HepG2 (cell line): ENCODE measurements around the gene FGFR2. TPM values are rescaled to one million over a fixed set of nuclear protein-coding genes. Genes with fewer than 3 reads are reported as not detected.
A peak's percentile ranks its signal among the peaks of the same experiment; 100 is the strongest.

Source experiments
- ATF7 ChIP-seq, 2 experiments: fragments of 450-650 bp in 1 of 2; sonication (generic) in 1 of 2; formaldehyde crosslinking in 1 of 2; IDR thresholded peaks; 2 replicates each; pipeline versions ENCODE4 v1.4.0 to v1.6.1; 2016 to 2020; ENCODE audit warnings: antibody characterized with exemption in 1 of 2, mild to moderate bottlenecking in 1 of 2, missing genetic modification reagents in 1 of 2
- BCL6 ChIP-seq: IDR thresholded peaks from 2 replicates; pipeline ENCODE4 v1.6.1; 2016; ENCODE audit warnings: missing genetic modification reagents, missing compliant biosample characterization
- CCDC6 ChIP-seq: sonication (generic); formaldehyde crosslinking; IDR thresholded peaks from 2 replicates; pipeline ENCODE4 v1.8.1; 2022; ENCODE audit warnings: mild to moderate bottlenecking, missing genetic modification reagents, moderate library complexity
- HNRNPLL ChIP-seq: fragments of 200-400 bp; formaldehyde crosslinking; IDR thresholded peaks from 2 replicates; pipeline ENCODE4 v1.6.1; 2017; ENCODE audit warnings: mild to moderate bottlenecking, low read depth, low read length; ENCODE audit not compliant: poor library complexity, severe bottlenecking
- KDM5B ChIP-seq: sonication (generic); formaldehyde crosslinking; IDR thresholded peaks from 2 replicates; pipeline ENCODE4 v1.4.0; 2020; ENCODE audit warnings: missing genetic modification reagents, mild to moderate bottlenecking, borderline replicate concordance
- MAZ ChIP-seq, 2 experiments: sonication (generic) in 1 of 2; formaldehyde crosslinking in 1 of 2; IDR thresholded peaks; 2 replicates each; pipeline versions ENCODE4 v1.5.0 to v1.6.1; 2012 to 2020; ENCODE audit warnings: low read depth in 2 of 2, mild to moderate bottlenecking in 2 of 2, borderline replicate concordance in 1 of 2, improper control_type of control experiment in 1 of 2, low read length in 1 of 2, missing genetic modification reagents in 1 of 2, moderate library complexity in 1 of 2
- NFAT5 ChIP-seq: sonication (generic); formaldehyde crosslinking; IDR thresholded peaks from 2 replicates; pipeline ENCODE4 v1.4.0; 2020; ENCODE audit warnings: missing genetic modification reagents
- NFYC ChIP-seq: IDR thresholded peaks from 2 replicates; pipeline ENCODE4 v1.6.1; 2016; ENCODE audit warnings: missing genetic modification reagents, missing compliant biosample characterization
- REPIN1 ChIP-seq: sonication (generic); formaldehyde crosslinking; IDR thresholded peaks from 2 replicates; pipeline ENCODE4 v1.8.0; 2022; ENCODE audit warnings: missing genetic modification reagents, low read depth, mild to moderate bottlenecking, borderline replicate concordance
- SIX4 ChIP-seq: sonication (generic); formaldehyde crosslinking; IDR thresholded peaks from 2 replicates; pipeline ENCODE4 v1.4.0; 2020; ENCODE audit warnings: missing genetic modification reagents
- SKI ChIP-seq: fragments of 450-650 bp; IDR thresholded peaks from one replicate; pipeline ENCODE4 v1.6.1; 2018; ENCODE audit warnings: mild to moderate bottlenecking; ENCODE audit not compliant: partially characterized antibody
- STAG1 ChIP-seq: sonication (generic); formaldehyde crosslinking; IDR thresholded peaks from 2 replicates; pipeline ENCODE4 v1.4.0; 2020; ENCODE audit warnings: missing genetic modification reagents
- TFDP1 ChIP-seq: IDR thresholded peaks from 2 replicates; pipeline ENCODE4 v1.6.1; 2016; ENCODE audit warnings: missing compliant biosample characterization, missing genetic modification reagents, borderline replicate concordance
- ZBTB2 ChIP-seq: sonication (generic); formaldehyde crosslinking; IDR thresholded peaks from 2 replicates; pipeline ENCODE4 v1.8.0; 2022; ENCODE audit warnings: low read depth, missing genetic modification reagents
- ZNF10 ChIP-seq: sonication (generic); formaldehyde crosslinking; IDR thresholded peaks from 2 replicates; pipeline ENCODE4 v1.4.0; 2020; ENCODE audit warnings: mild to moderate bottlenecking, low read depth, missing genetic modification reagents, borderline replicate concordance
- ZNF331 ChIP-seq: sonication (generic); formaldehyde crosslinking; IDR thresholded peaks from 2 replicates; pipeline ENCODE4 v1.4.0; 2020; ENCODE audit warnings: missing genetic modification reagents
- ZSCAN21 ChIP-seq: sonication (generic); formaldehyde crosslinking; IDR thresholded peaks from 2 replicates; pipeline ENCODE4 v1.8.0; 2022; ENCODE audit warnings: mild to moderate bottlenecking, missing genetic modification reagents, moderate library complexity, borderline replicate concordance
- ZSCAN9 ChIP-seq: IDR thresholded peaks from 2 replicates; pipeline ENCODE4 v1.6.1; 2016; ENCODE audit warnings: borderline replicate concordance
- polyA plus RNA-seq, 8 experiments: library from polyadenylated mRNA; depleted of rRNA in 3 of 8; stranded (reverse) in 7 of 8; unstranded in 1 of 8; fragments of >200 nt; fragmentation: Illumina TruSeq in 4 of 8; extraction: Trizol in 4 of 8; gene quantifications; 2 replicates each; pipeline versions ENCODE4 v1.2.1 to v1.2.3, GENCODE V29; 2011 to 2016; ENCODE audit warnings: low read depth in 4 of 8, missing spikeins in 1 of 8, mixed read lengths in 1 of 8; ENCODE audit not compliant: insufficient read depth in 1 of 8
- total RNA-seq, 5 experiments: library from RNA; depleted of rRNA; stranded (reverse); fragments of >200 nt; fragmentation: Illumina TruSeq; extraction: Trizol; gene quantifications; 2 replicates each; pipeline ENCODE4 v1.2.3, GENCODE V29; 2016; ENCODE audit warnings: low read depth in 1 of 5

The FGFR2 gene
- total and polyA plus RNA-seq, 2 of the 13 experiments (the other 11 are each of a cell fraction or from before 2014, with no cell fraction given): 1.6 to 2.6 TPM

GRCh38 chr10:121598263-121599249 lies at the start of gene FGFR2 (continued):
- TF ChIP-seq TFDP1 (CRISPR knock-in tag) (peak; percentile 88; the same call in 1 of the 2 replicates), ZBTB2 (CRISPR knock-in tag) (peak; percentile 75), SIX4 (CRISPR knock-in tag) (peak; percentile 92), SKI (peak; percentile 79), BCL6 (peak; percentile 80), ZSCAN9 (no peak), NFYC (CRISPR knock-in tag) (peak; percentile 65), ATF7 (IDR thresholded peaks at IDR 0.05) (no peak), ATF7 (CRISPR knock-in tag; IDR thresholded peaks at IDR 0.05) (no peak), HNRNPLL (peak; percentile 36), ZNF10 (CRISPR knock-in tag) (no peak), REPIN1 (CRISPR knock-in tag) (0 out of 2 replicates have a peak, but pooled peaks have one; percentile 28), STAG1 (CRISPR knock-in tag) (peak; percentile 6; the same call in 1 of the 2 replicates), KDM5B (peak; percentile 51; the same call in 1 of the 2 replicates), NFAT5 (CRISPR knock-in tag) (no peak), ZNF331 (CRISPR knock-in tag) (peak; percentile 11; the same call in 1 of the 2 replicates), CCDC6 (CRISPR knock-in tag) (peak; percentile 61; the same call in 1 of the 2 replicates), MAZ (IDR thresholded peaks at IDR 0.05; ENCODE audit: borderline replicate concordance, low read depth, low read length) (no peak), MAZ (CRISPR knock-in tag; IDR thresholded peaks at IDR 0.05; ENCODE audit: low read depth) (0 out of 2 replicates have a peak, but pooled peaks have one; percentile 37), ZSCAN21 (CRISPR knock-in tag) (0 out of 2 replicates have a peak, but pooled peaks have one; percentile 39)
